ENCODE measurements around the gene SUCO. TPM values are rescaled to one million over a fixed set of nuclear protein-coding genes. Genes with fewer than 3 reads are reported as not detected.
A peak's percentile ranks its signal among the peaks of the same experiment; 100 is the strongest.

Gene SUCO
- total RNA-seq, 1 experiment from 2014 or later = 37.4 TPM

DNA sequence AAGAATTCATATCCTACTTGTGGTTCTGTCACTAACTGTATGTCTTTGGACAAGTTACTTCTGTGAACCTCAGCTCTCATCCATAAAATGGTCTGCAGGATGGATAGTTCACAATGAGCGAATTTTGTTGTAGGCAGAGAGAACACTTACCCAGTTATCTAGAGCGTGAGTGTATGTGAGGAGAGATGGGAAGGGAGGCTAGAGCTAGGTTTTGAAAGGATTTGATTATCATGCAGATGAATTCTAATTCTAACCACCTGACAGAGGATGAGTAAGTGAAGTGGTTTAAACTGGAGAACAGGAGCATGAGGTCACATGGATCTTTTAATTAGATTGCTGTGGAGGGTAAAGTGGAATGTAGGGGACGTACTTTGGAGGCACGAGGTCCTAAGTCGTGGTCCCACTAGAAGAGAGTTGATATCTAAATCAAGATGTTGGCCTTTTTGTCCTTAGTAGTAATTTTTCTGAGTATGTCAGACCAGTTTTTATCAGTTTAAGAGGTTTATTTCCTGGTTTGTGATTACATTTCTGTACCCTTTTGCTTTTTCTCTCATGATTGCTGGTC, 5.0 kb downstream of the SUCO start (continued):
- TF ChIP-seq NR1H2 (CRISPR knock-in tag; IDR thresholded peaks at IDR 0.05) = no peak
- TF ChIP-seq, protein P1, sequence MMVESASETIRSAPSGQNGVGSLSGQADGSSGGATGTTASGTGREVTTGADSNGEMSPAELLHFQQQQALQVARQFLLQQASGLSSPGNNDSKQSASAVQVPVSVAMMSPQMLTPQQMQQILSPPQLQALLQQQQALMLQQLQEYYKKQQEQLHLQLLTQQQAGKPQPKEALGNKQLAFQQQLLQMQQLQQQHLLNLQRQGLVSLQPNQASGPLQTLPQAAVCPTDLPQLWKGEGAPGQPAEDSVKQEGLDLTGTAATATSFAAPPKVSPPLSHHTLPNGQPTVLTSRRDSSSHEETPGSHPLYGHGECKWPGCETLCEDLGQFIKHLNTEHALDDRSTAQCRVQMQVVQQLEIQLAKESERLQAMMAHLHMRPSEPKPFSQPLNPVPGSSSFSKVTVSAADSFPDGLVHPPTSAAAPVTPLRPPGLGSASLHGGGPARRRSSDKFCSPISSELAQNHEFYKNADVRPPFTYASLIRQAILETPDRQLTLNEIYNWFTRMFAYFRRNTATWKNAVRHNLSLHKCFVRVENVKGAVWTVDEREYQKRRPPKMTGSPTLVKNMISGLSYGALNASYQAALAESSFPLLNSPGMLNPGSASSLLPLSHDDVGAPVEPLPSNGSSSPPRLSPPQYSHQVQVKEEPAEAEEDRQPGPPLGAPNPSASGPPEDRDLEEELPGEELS (CRISPR knock-in tag; IDR thresholded peaks at IDR 0.05) = no peak
- no peak for TF ChIP-seq TCF7 (CRISPR knock-in tag; IDR thresholded peaks at IDR 0.05; ENCODE audit: low read depth)
- TF ChIP-seq FOXP1 (CRISPR knock-in tag; IDR thresholded peaks at IDR 0.05; ENCODE audit: borderline replicate concordance) = no peak

GRCh38 chr1:172540635-172541034, 7.7 kb downstream of the SUCO start:
- H3K27ac Mint-ChIP-seq = peak overlapping the region; percentile 4
- H3K4me1 Mint-ChIP-seq = peaks cover 68% of the 10 kb centered on the region
- H3K27me3 Mint-ChIP-seq (ENCODE audit: low read depth) = no peaks in the 10 kb centered on the region
- no peaks in the 10 kb centered on the region for H3K9me3 Mint-ChIP-seq
- H3K4me3 Mint-ChIP-seq = no peak overlapping the region
- H3K36me3 Mint-ChIP-seq = no peaks in the 10 kb centered on the region
- DNase-seq (ENCODE audit: low spot score) (no peak), ATAC-seq (no peak)
- POLR2A ChIA-PET = no interaction called here
- no peak for TF ChIP-seq E2F4 (CRISPR knock-in tag; IDR thresholded peaks at IDR 0.05; ENCODE audit: borderline replicate concordance, low read depth)
- TF ChIP-seq, protein P1 (CRISPR knock-in tag; IDR thresholded peaks at IDR 0.05) = no peak
- no peak for TF ChIP-seq ZNF219 (CRISPR knock-in tag; IDR thresholded peaks at IDR 0.05; ENCODE audit: borderline replicate concordance)
- TF ChIP-seq ZNF121 (CRISPR knock-in tag; IDR thresholded peaks at IDR 0.05) = no peak
- TF ChIP-seq, protein P2, sequence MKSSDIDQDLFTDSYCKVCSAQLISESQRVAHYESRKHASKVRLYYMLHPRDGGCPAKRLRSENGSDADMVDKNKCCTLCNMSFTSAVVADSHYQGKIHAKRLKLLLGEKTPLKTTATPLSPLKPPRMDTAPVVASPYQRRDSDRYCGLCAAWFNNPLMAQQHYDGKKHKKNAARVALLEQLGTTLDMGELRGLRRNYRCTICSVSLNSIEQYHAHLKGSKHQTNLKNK (CRISPR knock-in tag; IDR thresholded peaks at IDR 0.05) = no peak
- TF ChIP-seq CREB1 (CRISPR knock-in tag; IDR thresholded peaks at IDR 0.05) = no peak
- TF ChIP-seq, protein P3, sequence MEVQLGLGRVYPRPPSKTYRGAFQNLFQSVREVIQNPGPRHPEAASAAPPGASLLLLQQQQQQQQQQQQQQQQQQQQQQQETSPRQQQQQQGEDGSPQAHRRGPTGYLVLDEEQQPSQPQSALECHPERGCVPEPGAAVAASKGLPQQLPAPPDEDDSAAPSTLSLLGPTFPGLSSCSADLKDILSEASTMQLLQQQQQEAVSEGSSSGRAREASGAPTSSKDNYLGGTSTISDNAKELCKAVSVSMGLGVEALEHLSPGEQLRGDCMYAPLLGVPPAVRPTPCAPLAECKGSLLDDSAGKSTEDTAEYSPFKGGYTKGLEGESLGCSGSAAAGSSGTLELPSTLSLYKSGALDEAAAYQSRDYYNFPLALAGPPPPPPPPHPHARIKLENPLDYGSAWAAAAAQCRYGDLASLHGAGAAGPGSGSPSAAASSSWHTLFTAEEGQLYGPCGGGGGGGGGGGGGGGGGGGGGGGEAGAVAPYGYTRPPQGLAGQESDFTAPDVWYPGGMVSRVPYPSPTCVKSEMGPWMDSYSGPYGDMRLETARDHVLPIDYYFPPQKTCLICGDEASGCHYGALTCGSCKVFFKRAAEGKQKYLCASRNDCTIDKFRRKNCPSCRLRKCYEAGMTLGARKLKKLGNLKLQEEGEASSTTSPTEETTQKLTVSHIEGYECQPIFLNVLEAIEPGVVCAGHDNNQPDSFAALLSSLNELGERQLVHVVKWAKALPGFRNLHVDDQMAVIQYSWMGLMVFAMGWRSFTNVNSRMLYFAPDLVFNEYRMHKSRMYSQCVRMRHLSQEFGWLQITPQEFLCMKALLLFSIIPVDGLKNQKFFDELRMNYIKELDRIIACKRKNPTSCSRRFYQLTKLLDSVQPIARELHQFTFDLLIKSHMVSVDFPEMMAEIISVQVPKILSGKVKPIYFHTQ (CRISPR knock-in tag; IDR thresholded peaks at IDR 0.05) = no peak
- TF ChIP-seq ZNF263 (CRISPR knock-in tag; IDR thresholded peaks at IDR 0.05; ENCODE audit: low read depth) = no peak
- CTCF ChIA-PET = no interaction called here

- CTCF ChIA-PET = no interaction called here
- no peak for TF ChIP-seq ZNF416 (CRISPR knock-in tag; IDR thresholded peaks at IDR 0.05)
- TF ChIP-seq, protein P4, sequence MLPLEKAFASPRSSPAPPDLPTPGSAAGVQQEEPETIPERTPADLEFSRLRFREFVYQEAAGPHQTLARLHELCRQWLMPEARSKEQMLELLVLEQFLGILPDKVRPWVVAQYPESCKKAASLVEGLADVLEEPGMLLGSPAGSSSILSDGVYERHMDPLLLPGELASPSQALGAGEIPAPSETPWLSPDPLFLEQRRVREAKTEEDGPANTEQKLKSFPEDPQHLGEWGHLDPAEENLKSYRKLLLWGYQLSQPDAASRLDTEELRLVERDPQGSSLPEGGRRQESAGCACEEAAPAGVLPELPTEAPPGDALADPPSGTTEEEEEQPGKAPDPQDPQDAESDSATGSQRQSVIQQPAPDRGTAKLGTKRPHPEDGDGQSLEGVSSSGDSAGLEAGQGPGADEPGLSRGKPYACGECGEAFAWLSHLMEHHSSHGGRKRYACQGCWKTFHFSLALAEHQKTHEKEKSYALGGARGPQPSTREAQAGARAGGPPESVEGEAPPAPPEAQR (CRISPR knock-in tag; IDR thresholded peaks at IDR 0.05) = no peak
- no peak for TF ChIP-seq ATF1 (CRISPR knock-in tag; IDR thresholded peaks at IDR 0.05)
- Mint-ChIP-seq H3K4me3 (no peak overlapping the region), H3K4me1 (peaks cover 58% of the 10 kb centered on the region), H3K27ac (no peak overlapping the region), H3K9me3 (no peaks in the 10 kb centered on the region), H3K27me3 (ENCODE audit: low read depth) (no peaks in the 10 kb centered on the region), H3K36me3 (no peaks in the 10 kb centered on the region)
- DNase-seq (ENCODE audit: low spot score) = no peak
- POLR2A ChIA-PET = interaction anchor here (1.7 kb wide), 1 partner anchor 12 kb away, joined by 6 read pairs; the partner anchor contains the start of gene SUCO
- peak; percentile 25; the same call in 1 of the 2 replicates for ATAC-seq
Measured at GRCh38 chr1:172544481-172545104, 11.6 kb downstream of the SUCO start.

Measured in WTC11 (cell line).